D721Med (cell line): Measurements from ENCODE around the gene SUPT4H1.

Experiments
- DNase-seq: peaks from one replicate; pipeline ENCODE4 v3.0.0; 2011; ENCODE audit warnings: low spot score; ENCODE audit not compliant: insufficient read length
- FAIRE-seq: peaks from 2 replicates; lab custom pipeline; 2011; peaks lifted over from hg19 to GRCh38; lab: Jason Lieb, UNC
- CTCF ChIP-seq: IDR thresholded peaks from 2 replicates; pipeline ENCODE4 v1.5.1; 2012; ENCODE audit warnings: mild to moderate bottlenecking, control low read depth; ENCODE audit not compliant: insufficient read depth; ENCODE audit errors: missing control alignments

Gene SUPT4H1

GRCh38 chr17:58305626-58306025, 46.4 kb downstream of the SUPT4H1 start:
- FAIRE-seq (no peak), DNase-seq (no peak)
- TF ChIP-seq CTCF = no peak

- no peak for FAIRE-seq
- TF ChIP-seq CTCF = no peak
Measured at GRCh38 chr17:58304750-58305486, 47.1 kb downstream of the SUPT4H1 start.

GRCh38 chr17:58303971-58304749, 47.8 kb downstream of the SUPT4H1 start:
- TF ChIP-seq CTCF = peak; percentile 77
- peak; percentile 86 for DNase-seq
- no peak for FAIRE-seq

More at GRCh38 chr17:58304750-58305486, 47.1 kb downstream of the SUPT4H1 start:
- peak; percentile 12 for DNase-seq

- TF ChIP-seq CTCF = no peak
- FAIRE-seq (no peak), DNase-seq (peak; percentile 9)
Measured at GRCh38 chr17:58302919-58303585, 48.9 kb downstream of the SUPT4H1 start.

- peak; percentile 10 for DNase-seq
- no peak for FAIRE-seq
- no peak for TF ChIP-seq CTCF
Measured at GRCh38 chr17:58302171-58302918, 49.7 kb downstream of the SUPT4H1 start.

- no peak for TF ChIP-seq CTCF
- FAIRE-seq = no peak
- DNase-seq = no peak
Measured at GRCh38 chr17:58301504-58302150, 50.4 kb downstream of the SUPT4H1 start.
